HCT116 (cell line): Measurements from ENCODE around the gene VARS1. TPM values are rescaled to one million over a fixed set of nuclear protein-coding genes. Genes with fewer than 3 reads are reported as not detected.

Source experiments
- ATAC-seq: fragments of 200-7000 bp; cut with Tn5 transposase; 2 replicates; pipeline ENCODE4 v1.9.1; 2020; ENCODE audit warnings: mild to moderate bottlenecking, moderate library complexity
- BruUV-seq: library from RNA; stranded (reverse); fragments of 400-500 nt; replicated peaks from 2 replicates; lab custom pipeline; 2021; lab: Mats Ljungman, UMichigan
- CTCF ChIA-PET: fragments of 300-600 bp; sonication (Branson Sonifier 250); formaldehyde crosslinking; loops from one replicate; lab custom pipeline; 2021; ENCODE audit warnings: antibody characterized with exemption; lab: Charles Lee
- POLR2A ChIA-PET: fragments of 300-600, 350-600 bp; sonication (Branson Sonifier 250); formaldehyde crosslinking; loops from one replicate; lab custom pipeline; 2021; ENCODE audit warnings: antibody characterized with exemption; lab: Charles Lee
- RAD21 ChIA-PET, 2 experiments: fragments of 300-600 bp; sonication (Branson Sonifier 250); formaldehyde crosslinking; loops; one replicate each; lab custom pipeline; 2023; ENCODE audit warnings: low total read pairs in 2 of 2; ENCODE audit not compliant: uncharacterized antibody in 2 of 2, unreplicated experiment in 2 of 2, low non-redundant PET in 1 of 2; lab: Charles Lee
- DNase-seq: peaks from one replicate; pipeline ENCODE4 v3.0.0-alpha.2; 2010; ENCODE audit warnings: low read depth, low spot score
- H2AFZ ChIP-seq: fragments of 200-600 bp; shearing (Covaris generic), sonication (generic); 2 replicates; pipeline ENCODE4 v1.6.1; 2017; ENCODE audit warnings: low read depth, mixed run types, mixed read lengths, antibody characterized with exemption, low read length; ENCODE audit not compliant: poor library complexity, severe bottlenecking
- H3K27ac ChIP-seq: 2 replicates; pipeline ENCODE4 v1.5.1; 2012; ENCODE audit warnings: low read depth, low read length
- H3K27me3 ChIP-seq: fragments of 200-600 bp; sonication (generic); 2 replicates; pipeline ENCODE4 v1.6.1; 2016; ENCODE audit warnings: mixed run types, low read length, mixed read lengths; ENCODE audit not compliant: insufficient read depth
- H3K36me3 ChIP-seq, 2 experiments: fragments of 200-500 bp in 1 of 2; fragments of 200-600 bp in 1 of 2; sonication (Bioruptor generic) in 1 of 2; sonication (generic) in 1 of 2; 2 replicates each; pipeline versions ENCODE4 v1.5.1 to v1.6.1; 2014 to 2016; ENCODE audit warnings: low read length in 2 of 2, inconsistent platforms in 1 of 2, mixed read lengths in 1 of 2, mixed run types in 1 of 2; ENCODE audit not compliant: insufficient read depth in 2 of 2, control insufficient read depth in 1 of 2
- H3K4me1 ChIP-seq, 2 experiments: fragments of 200-600 bp in 1 of 2; sonication (generic) in 1 of 2; 2 replicates each; pipeline versions ENCODE4 v1.5.1 to v1.6.1; 2012 to 2017; ENCODE audit warnings: low read length in 2 of 2, inconsistent platforms in 1 of 2, mild to moderate bottlenecking in 1 of 2, mixed read lengths in 1 of 2, mixed run types in 1 of 2, moderate library complexity in 1 of 2; ENCODE audit not compliant: insufficient read depth in 2 of 2, control insufficient read depth in 1 of 2
- H3K4me2 ChIP-seq: fragments of 200-600 bp; sonication (generic); 2 replicates; pipeline ENCODE4 v1.6.1; 2017; ENCODE audit warnings: mixed run types, low read length, mixed read lengths
- H3K4me3 ChIP-seq, 2 experiments: fragments of 200-600 bp in 1 of 2; sonication (generic) in 1 of 2; replicated peaks in 1 of 2; 2 replicates each; pipeline ENCODE4 v1.5.1; 2011 to 2016; ENCODE audit warnings: low read length in 2 of 2, control low read depth in 1 of 2, low read depth in 1 of 2, mild to moderate bottlenecking in 1 of 2, mixed read lengths in 1 of 2, mixed run types in 1 of 2
- H3K79me2 ChIP-seq: fragments of 200-600 bp; sonication (generic); 2 replicates; pipeline ENCODE4 v1.6.1; 2017; ENCODE audit warnings: mild to moderate bottlenecking, mixed run types, low read length, moderate library complexity, mixed read lengths; ENCODE audit not compliant: insufficient read depth
- H3K9ac ChIP-seq: fragments of 200-600 bp; sonication (generic); 2 replicates; pipeline ENCODE4 v1.6.1; 2016; ENCODE audit warnings: low read length, mixed read lengths
- H3K9me2 ChIP-seq: fragments of 200-600 bp; sonication (generic), shearing (Covaris generic); 2 replicates; pipeline ENCODE4 v1.6.1; 2017; ENCODE audit warnings: mixed run types, mild to moderate bottlenecking, moderate library complexity; ENCODE audit not compliant: insufficient read depth
- H3K9me3 ChIP-seq, 2 experiments: fragments of 200-500 bp in 1 of 2; fragments of 200-600 bp in 1 of 2; sonication (Bioruptor generic) in 1 of 2; sonication (generic) in 1 of 2; 2 replicates each; pipeline ENCODE4 v1.6.1; 2014 to 2017; ENCODE audit warnings: low read length in 2 of 2, mixed read lengths in 2 of 2, inconsistent platforms in 1 of 2, low read depth in 1 of 2, mild to moderate bottlenecking in 1 of 2, mixed run types in 1 of 2, moderate library complexity in 1 of 2; ENCODE audit not compliant: control insufficient read depth in 1 of 2, insufficient read depth in 1 of 2
- H4K20me1 ChIP-seq: fragments of 200-600 bp; sonication (generic), shearing (Covaris generic); 2 replicates; pipeline ENCODE4 v1.6.1; 2017; ENCODE audit warnings: mixed run types, mild to moderate bottlenecking, moderate library complexity; ENCODE audit not compliant: insufficient read depth
- EGR1 ChIP-seq: IDR thresholded peaks from 2 replicates; pipeline ENCODE4 v1.6.1; 2012; ENCODE audit warnings: low read depth
- EZH2 ChIP-seq: fragments of 200-600 bp; sonication (generic); IDR thresholded peaks from 2 replicates; pipeline ENCODE4 v1.6.1; 2017; ENCODE audit warnings: antibody characterized with exemption, mixed run types
- POLR2A ChIP-seq: IDR thresholded peaks from 2 replicates; pipeline ENCODE4 v1.7.0; 2011; ENCODE audit warnings: borderline replicate concordance; ENCODE audit not compliant: insufficient read depth, insufficient read length; ENCODE audit errors: extremely low read depth
- POLR2AphosphoS5 ChIP-seq: IDR thresholded peaks from 2 replicates; pipeline ENCODE4 v1.6.1; 2011; ENCODE audit warnings: mild to moderate bottlenecking, low read depth, low read length, moderate library complexity
- SIN3A ChIP-seq: IDR thresholded peaks from 2 replicates; pipeline ENCODE4 v1.6.1; 2012; ENCODE audit warnings: low read depth
- YY1 ChIP-seq: IDR thresholded peaks from 2 replicates; pipeline ENCODE4 v1.6.1; 2011; ENCODE audit warnings: low read length, low read depth, moderate library complexity, mild to moderate bottlenecking; ENCODE audit not compliant: insufficient replicate concordance; ENCODE audit errors: extremely low read depth
- ZBTB33 ChIP-seq: IDR thresholded peaks from 2 replicates; pipeline ENCODE4 v1.6.1; 2011; ENCODE audit warnings: mild to moderate bottlenecking, low read length, moderate library complexity; ENCODE audit not compliant: insufficient replicate concordance; ENCODE audit errors: extremely low read depth
- intact Hi-C: fragments of 100-400 bp; cut with micrococcal nuclease; formaldehyde crosslinking; loops from 2 replicates; pipeline ENCODE4 v1.10.0; 2022
- total RNA-seq: library from RNA; stranded (reverse); gene quantifications from one replicate; pipeline ENCODE4 v1.2.1, GENCODE V29; 2021; ENCODE audit not compliant: unreplicated experiment

The VARS1 gene
- total RNA-seq, 1 experiment from 2014 or later, result 254 TPM

DNA sequence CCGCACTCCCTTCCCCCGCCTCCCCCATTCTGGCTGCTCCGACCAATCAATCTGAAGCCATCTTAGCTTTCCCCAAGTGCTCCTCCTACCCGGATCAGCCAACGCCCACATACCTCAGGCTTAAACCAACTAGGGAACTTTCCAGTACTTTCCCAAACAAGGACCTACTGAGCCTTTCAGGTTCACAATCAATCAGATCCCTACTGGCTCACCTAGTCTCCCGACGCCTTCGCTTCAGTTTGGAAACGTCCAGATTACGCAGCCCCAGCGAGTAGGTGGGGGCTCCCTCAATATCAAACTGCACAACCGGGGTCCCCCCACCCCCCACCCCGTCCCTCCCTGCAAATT is 19.1 kb upstream of the VARS1 start:
- BruUV-seq, result no TSS peak
- H2AFZ ChIP-seq, result no peak overlapping the region
- CTCF ChIA-PET, result interaction anchor here (0.6 to 0.9 kb wide), 3 partner anchors 24 to 1024 kb away, joined by 3 to 4 read pairs (median 3); partner anchors contain the start of gene TAP2

More for the DNA sequence above, 19.1 kb upstream of the VARS1 start:
- Histone ChIP-seq H4K20me1 (no peaks in the 10 kb centered on the region), H3K9me3 (peaks cover 0 to 5% of the 10 kb centered on the region in 2 experiments; a peak in 1 of 4 replicates), H3K27ac (peak overlapping the region; percentile 81), H3K9ac (peak overlapping the region; percentile 41)
- peak; percentile 90 for DNase-seq
- RAD21 ChIA-PET, result no interaction called here
- ATAC-seq, result peak; percentile 91
- TF ChIP-seq POLR2AphosphoS5 (peak; percentile 50; the same call in 1 of the 2 replicates), EGR1 (peak; percentile 61; the same call in 1 of the 2 replicates), YY1 (peak; percentile 45), ZBTB33 (no peak), EZH2 (no peak), POLR2A (no peak), SIN3A (no peak)
- TF ChIP-seq, all 23 proteins: peak for 3
- no peaks in the 10 kb centered on the region for H3K36me3 ChIP-seq
- POLR2A ChIA-PET, result interaction anchor here (0.7 to 3.3 kb wide), 4 partner anchors 13 to 112 kb away, joined by 3 to 24 read pairs (median 4); partner anchors contain the start of genes ABHD16A and HSPA1B
- no peaks in the 10 kb centered on the region for H3K9me2 ChIP-seq
- no peak overlapping the region for H3K4me3 ChIP-seq
- peaks cover 25 to 29% of the 10 kb centered on the region in 2 experiments for H3K4me1 ChIP-seq
- H3K4me2 ChIP-seq, result peak overlapping the region; percentile 63
- H3K27me3 ChIP-seq, result no peaks in the 10 kb centered on the region
- intact Hi-C loops, result no loop called here
- no peaks in the 10 kb centered on the region for H3K79me2 ChIP-seq
